HepG2 (cell line): ENCODE data around the gene MORC4. TPM values are rescaled to one million over a fixed set of nuclear protein-coding genes. Genes with fewer than 3 reads are reported as not detected.

Source experiments
- ATAC-seq: fragments of 200-7000 bp; cut with Tn5 transposase; 3 replicates; pipeline ENCODE4 v1.9.1; 2020; ENCODE audit warnings: mild to moderate bottlenecking, moderate library complexity
- BruUV-seq: library from RNA; stranded (reverse); fragments of 400-500 nt; replicated peaks from 2 replicates; lab custom pipeline; 2021; lab: Mats Ljungman, UMichigan
- CTCF ChIA-PET: fragments of 300-600 bp; formaldehyde crosslinking; extraction: SDS; loops from one replicate; lab custom pipeline; 2021; ENCODE audit warnings: low total read pairs, inconsistent platforms, low intra/inter-chr PET ratio; lab: Yijun Ruan, JAX
- POLR2A ChIA-PET: fragments of 350-600 bp; sonication (Branson Sonifier 250); formaldehyde crosslinking; loops from one replicate; lab custom pipeline; 2020; ENCODE audit warnings: antibody characterized with exemption, inconsistent platforms; lab: Yijun Ruan, JAX
- DNase-seq: peaks from one replicate; pipeline ENCODE4 v3.0.0-alpha.2; 2015; ENCODE audit warnings: low spot score
- FAIRE-seq: peaks from 3 replicates; lab custom pipeline; 2011; peaks lifted over from hg19 to GRCh38; lab: Jason Lieb, UNC
- H2AFZ ChIP-seq: one replicate; pipeline ENCODE4 v1.6.1; 2011; ENCODE audit warnings: low read length, inconsistent platforms
- H3K27ac ChIP-seq: fragments of 300-600 bp; 3 replicates; pipeline ENCODE4 v1.8.0; 2011; ENCODE audit warnings: mixed run types, mild to moderate bottlenecking, mixed read lengths, low read length, inconsistent platforms; ENCODE audit not compliant: insufficient read depth; ENCODE audit errors: extremely low read length
- H3K27me3 ChIP-seq, 2 experiments: fragments of 200-600 bp in 1 of 2; 2 replicates in 1 of 2; 3 replicates in 1 of 2; pipeline versions ENCODE4 v1.6.0 to v1.8.0; 2011; ENCODE audit warnings: low read length in 2 of 2, mild to moderate bottlenecking in 2 of 2, moderate library complexity in 2 of 2, inconsistent platforms in 1 of 2; ENCODE audit not compliant: insufficient read depth in 2 of 2, control insufficient read depth in 1 of 2
- H3K36me3 ChIP-seq, 2 experiments: fragments of 200-600 bp in 1 of 2; replicated peaks in 1 of 2; 2 replicates in 1 of 2; 3 replicates in 1 of 2; pipeline versions ENCODE4 v1.5.1 to v1.8.0; 2011; ENCODE audit warnings: low read length in 2 of 2, inconsistent platforms in 1 of 2; ENCODE audit not compliant: insufficient read depth in 2 of 2, control insufficient read depth in 1 of 2
- H3K4me1 ChIP-seq: 2 replicates; pipeline ENCODE4 v1.5.1; 2012; ENCODE audit warnings: low read length, inconsistent platforms; ENCODE audit not compliant: insufficient read depth
- H3K4me2 ChIP-seq: 2 replicates; pipeline ENCODE4 v1.6.0; 2011; ENCODE audit warnings: low read depth, low read length, inconsistent platforms
- H3K4me3 ChIP-seq, 3 experiments: fragments of 200-600 bp in 1 of 3; sonication (generic), shearing (Covaris generic) in 1 of 3; replicated peaks in 1 of 3; 2 replicates each; pipeline ENCODE4 v1.5.1; 2011 to 2016; ENCODE audit warnings: low read length in 3 of 3, inconsistent platforms in 2 of 3, low read depth in 2 of 3, mild to moderate bottlenecking in 2 of 3, control low read depth in 1 of 3, mixed read lengths in 1 of 3; ENCODE audit not compliant: insufficient read depth in 1 of 3
- H3K79me2 ChIP-seq: one replicate; pipeline ENCODE4 v1.6.1; 2011; ENCODE audit warnings: low read length, inconsistent platforms; ENCODE audit not compliant: insufficient read depth
- H3K9ac ChIP-seq: 2 replicates; pipeline ENCODE4 v1.6.0; 2011; ENCODE audit warnings: mild to moderate bottlenecking, low read depth, low read length, inconsistent platforms; ENCODE audit not compliant: insufficient read depth
- H3K9me3 ChIP-seq: 2 replicates; pipeline ENCODE4 v1.5.1; 2012; ENCODE audit warnings: mild to moderate bottlenecking, low read length
- H4K20me1 ChIP-seq: 2 replicates; pipeline ENCODE4 v1.6.0; 2011; ENCODE audit warnings: inconsistent platforms, mild to moderate bottlenecking, low read length, moderate library complexity; ENCODE audit not compliant: insufficient read depth
- AGO2 ChIP-seq: fragments of 200-400 bp; formaldehyde crosslinking; optimal IDR thresholded peaks from 2 replicates; pipeline ENCODE3; 2017; ENCODE audit warnings: mild to moderate bottlenecking, low read depth, low read length, moderate library complexity
- NCOA2 ChIP-seq: sonication (generic); formaldehyde crosslinking; IDR thresholded peaks from 2 replicates; pipeline ENCODE4 v1.8.0; 2022; ENCODE audit warnings: inconsistent platforms
- PRDM10 ChIP-seq: sonication (generic); formaldehyde crosslinking; IDR thresholded peaks from 2 replicates; pipeline ENCODE4 v1.4.0; 2020; ENCODE audit warnings: low read depth, missing genetic modification reagents
- SMARCC2 ChIP-seq: fragments of 450-650 bp; IDR thresholded peaks from 2 replicates; pipeline ENCODE4 v1.6.1; 2017; ENCODE audit warnings: antibody characterized with exemption, mild to moderate bottlenecking
- SMARCE1 ChIP-seq: fragments of 450-650 bp; IDR thresholded peaks from 2 replicates; pipeline ENCODE4 v1.6.1; 2017; ENCODE audit warnings: borderline replicate concordance
- TCF7L2 ChIP-seq: IDR thresholded peaks from 2 replicates; pipeline ENCODE4 v1.6.1; 2011; ENCODE audit warnings: mild to moderate bottlenecking, low read depth, low read length, moderate library complexity
- TERF1 ChIP-seq: sonication (generic); formaldehyde crosslinking; IDR thresholded peaks from 2 replicates; pipeline ENCODE4 v1.8.0; 2022; ENCODE audit warnings: mild to moderate bottlenecking, missing genetic modification reagents, moderate library complexity
- TFAP4 ChIP-seq: sonication (generic); IDR thresholded peaks from 2 replicates; pipeline ENCODE4 v1.6.1; 2016; ENCODE audit warnings: low read depth, borderline replicate concordance
- XBP1 ChIP-seq: sonication (generic); formaldehyde crosslinking; IDR thresholded peaks from 2 replicates; pipeline ENCODE4 v1.5.0; 2020; ENCODE audit warnings: missing genetic modification reagents
- ZBTB1 ChIP-seq: sonication (generic); formaldehyde crosslinking; IDR thresholded peaks from 2 replicates; pipeline ENCODE4 v1.4.0; 2020; ENCODE audit warnings: missing genetic modification reagents, borderline replicate concordance
- ZBTB44 ChIP-seq: sonication (generic); formaldehyde crosslinking; IDR thresholded peaks from 2 replicates; pipeline ENCODE4 v1.4.0; 2020; ENCODE audit warnings: missing genetic modification reagents
- ZC3H4 ChIP-seq: sonication (generic); formaldehyde crosslinking; IDR thresholded peaks from 2 replicates; pipeline ENCODE4 v1.4.0; 2020; ENCODE audit warnings: missing genetic modification reagents, borderline replicate concordance
- ZNF10 ChIP-seq: sonication (generic); formaldehyde crosslinking; IDR thresholded peaks from 2 replicates; pipeline ENCODE4 v1.4.0; 2020; ENCODE audit warnings: mild to moderate bottlenecking, low read depth, missing genetic modification reagents, borderline replicate concordance
- ZNF224 ChIP-seq: sonication (generic); formaldehyde crosslinking; IDR thresholded peaks from 2 replicates; pipeline ENCODE4 v1.5.0; 2020; ENCODE audit warnings: mild to moderate bottlenecking, missing genetic modification reagents
- ZNF430 ChIP-seq: sonication (generic); formaldehyde crosslinking; IDR thresholded peaks from 2 replicates; pipeline ENCODE4 v1.9.0; 2021; ENCODE audit warnings: mild to moderate bottlenecking, missing genetic modification reagents
- ZNF605 ChIP-seq: sonication (generic); formaldehyde crosslinking; IDR thresholded peaks from 2 replicates; pipeline ENCODE4 v1.8.0; 2022; ENCODE audit warnings: mild to moderate bottlenecking, missing genetic modification reagents
- ZNF615 ChIP-seq: sonication (generic); formaldehyde crosslinking; IDR thresholded peaks from 2 replicates; pipeline ENCODE4 v1.5.0; 2020; ENCODE audit warnings: mild to moderate bottlenecking, missing genetic modification reagents, borderline replicate concordance
- WGBS: methylation state at CpG from one replicate; pipeline ENCODE4 v1.1.6; 2017; ENCODE audit warnings: low lambda C conversion rate; 5-methylcytosine and 5-hydroxymethylcytosine counted together
- in situ Hi-C: cut with HindIII; loops from 2 replicates; pipeline ENCODE4 v1.10.0; 2017; ENCODE audit warnings: low pct_unique_long_range_greater_than_20kb; ENCODE audit not compliant: extremely low pct_ligation_motif_present
- intact Hi-C: fragments of 100-400 bp; cut with micrococcal nuclease; formaldehyde crosslinking; loops from one replicate; pipeline ENCODE4 v1.10.0; 2022; ENCODE audit not compliant: unreplicated experiment
- polyA plus RNA-seq, 8 experiments: library from polyadenylated mRNA; depleted of rRNA in 3 of 8; stranded (reverse) in 7 of 8; unstranded in 1 of 8; fragments of >200 nt; fragmentation: Illumina TruSeq in 4 of 8; extraction: Trizol in 4 of 8; gene quantifications; 2 replicates each; pipeline versions ENCODE4 v1.2.1 to v1.2.3, GENCODE V29; 2011 to 2016; ENCODE audit warnings: low read depth in 4 of 8, missing spikeins in 1 of 8, mixed read lengths in 1 of 8; ENCODE audit not compliant: insufficient read depth in 1 of 8
- total RNA-seq, 5 experiments: library from RNA; depleted of rRNA; stranded (reverse); fragments of >200 nt; fragmentation: Illumina TruSeq; extraction: Trizol; gene quantifications; 2 replicates each; pipeline ENCODE4 v1.2.3, GENCODE V29; 2016; ENCODE audit warnings: low read depth in 1 of 5

Gene MORC4
- total and polyA plus RNA-seq, 2 of the 13 experiments (the other 11 are each of a cell fraction or from before 2014, with no cell fraction given), result 7.3 to 17.6 TPM

GRCh38 chrX:107014936-107015335 is 14.9 kb upstream of the MORC4 start (continued):
- TF ChIP-seq PRDM10 (CRISPR knock-in tag), result no peak
- no peak for TF ChIP-seq AGO2
- no peak for TF ChIP-seq XBP1 (CRISPR knock-in tag)
- TF ChIP-seq ZNF605 (CRISPR knock-in tag), result no peak
- TF ChIP-seq TCF7L2, result no peak
- TF ChIP-seq ZNF615, result no peak

- WGBS, result no CpG with 5 or more reads among the region's 4 CpGs
- no peaks in the 10 kb centered on the region for H4K20me1 ChIP-seq
- no peaks in the 10 kb centered on the region for H3K36me3 ChIP-seq
- H3K4me1 ChIP-seq, result no peaks in the 10 kb centered on the region
- no peaks in the 10 kb centered on the region for H3K79me2 ChIP-seq
- no peak overlapping the region for H3K9ac ChIP-seq
- no peaks in the 10 kb centered on the region for H3K27me3 ChIP-seq
- ChIA-PET POLR2A (no interaction called here), CTCF (no interaction called here)
- H2AFZ ChIP-seq, result no peak overlapping the region
- no TSS peak for BruUV-seq
- no peak for FAIRE-seq
- H3K4me2 ChIP-seq, result no peak overlapping the region
- TF ChIP-seq ZNF430 (CRISPR knock-in tag) (no peak), ZNF10 (CRISPR knock-in tag) (no peak), TERF1 (no peak), ZBTB44 (CRISPR knock-in tag) (no peak), SMARCC2 (no peak), ZBTB1 (CRISPR knock-in tag) (no peak), ZC3H4 (no peak), NCOA2 (no peak), ZNF224 (CRISPR knock-in tag) (no peak), SMARCE1 (no peak), TFAP4 (no peak)
- TF ChIP-seq, all 625 proteins: peak for 0
- intact Hi-C loops, result no loop called here
- H3K27ac ChIP-seq, result no peak overlapping the region
- DNase-seq (no peak), ATAC-seq (no peak)
- no peak overlapping the region for H3K4me3 ChIP-seq
- no peaks in the 10 kb centered on the region for H3K9me3 ChIP-seq
- in situ Hi-C loops, result no loop called here
These were observed 8.0 kb upstream of the MORC4 start for GRCh38 chrX:107008034-107008433.
